Breast epithelium (tissue), 4 donors: ENCODE data around the gene GRIK3. TPM values are rescaled to one million over a fixed set of nuclear protein-coding genes. Genes with fewer than 3 reads are reported as not detected.
"Not testable (repeated sequence)": the region's sequence is repeated elsewhere in the genome, so short reads cannot be mapped to it uniquely, and the experiment has no call there.

ENCODE experiments used
- DNase-seq, 2 donors: peaks; one replicate each; pipeline ENCODE4 v3.0.0-alpha.2; 2019; ENCODE audit warnings: low spot score in 2 of 2
- H3K27ac ChIP-seq, 2 donors: fragments of 200-600 bp; sonication (generic) in 1 of 2; one replicate each; pipeline ENCODE4 v1.5.1; 2016 to 2019; ENCODE audit warnings: mild to moderate bottlenecking in 1 of 2
- H3K27me3 ChIP-seq, 2 donors: fragments of 200-600 bp; sonication (generic) in 1 of 2; one replicate each; pipeline versions ENCODE4 v1.5.1 to v1.6.0; 2017 to 2019; ENCODE audit warnings: control low read depth in 1 of 2, mild to moderate bottlenecking in 1 of 2
- H3K36me3 ChIP-seq: fragments of 200-600 bp; one replicate; pipeline ENCODE4 v1.5.1; 2019
- H3K4me1 ChIP-seq, 2 donors: fragments of 200-600 bp; sonication (generic); one replicate each; pipeline ENCODE4 v1.5.1; 2016 to 2019; ENCODE audit warnings: control low read depth in 1 of 2
- H3K4me3 ChIP-seq, 3 donors: fragments of 200-600 bp; sonication (generic); 1 replicate in 2 of 3; 2 replicates in 1 of 3; pipeline ENCODE4 v1.5.1; 2016 to 2019; ENCODE audit warnings: mild to moderate bottlenecking in 3 of 3, moderate library complexity in 2 of 3
- H3K9me3 ChIP-seq, 2 donors: fragments of 200-600 bp; sonication (generic) in 1 of 2; one replicate each; pipeline ENCODE4 v1.5.1; 2016 to 2019; ENCODE audit warnings: control low read depth in 1 of 2
- POLR2A ChIP-seq: fragments of 450-650 bp; IDR thresholded peaks from one replicate; pipeline ENCODE4 v1.6.1; 2016; ENCODE audit warnings: antibody characterized with exemption, mild to moderate bottlenecking, moderate library complexity
- POLR2AphosphoS5 ChIP-seq, 3 donors: sonication (generic); formaldehyde crosslinking; IDR thresholded peaks; one replicate each; pipeline ENCODE4 v1.6.1; 2017; ENCODE audit warnings: antibody characterized with exemption in 3 of 3
- intact Hi-C: fragments of 100-400 bp; cut with DNase I; formaldehyde crosslinking; loops from one replicate; pipeline ENCODE4 v1.15.1; 2023; ENCODE audit warnings: low total_unique reads
- total RNA-seq, 3 donors: library from RNA; depleted of rRNA; stranded (reverse); fragments of >200 nt; gene quantifications; one replicate each; pipeline ENCODE4 v1.1.0, GENCODE V29; 2016
- TF ChIP-seq, protein P1 (sequence below), 3 donors: fragments of 450-650 bp; IDR thresholded peaks; one replicate each; pipeline ENCODE4 v1.5.1; 2016 to 2017; ENCODE audit warnings: antibody characterized with exemption in 3 of 3, mild to moderate bottlenecking in 3 of 3, moderate library complexity in 3 of 3

Gene GRIK3
- total RNA-seq, 3 donors from 2014 or later, result under 0.01 to 10.0 (median 4.6) TPM

DNA sequence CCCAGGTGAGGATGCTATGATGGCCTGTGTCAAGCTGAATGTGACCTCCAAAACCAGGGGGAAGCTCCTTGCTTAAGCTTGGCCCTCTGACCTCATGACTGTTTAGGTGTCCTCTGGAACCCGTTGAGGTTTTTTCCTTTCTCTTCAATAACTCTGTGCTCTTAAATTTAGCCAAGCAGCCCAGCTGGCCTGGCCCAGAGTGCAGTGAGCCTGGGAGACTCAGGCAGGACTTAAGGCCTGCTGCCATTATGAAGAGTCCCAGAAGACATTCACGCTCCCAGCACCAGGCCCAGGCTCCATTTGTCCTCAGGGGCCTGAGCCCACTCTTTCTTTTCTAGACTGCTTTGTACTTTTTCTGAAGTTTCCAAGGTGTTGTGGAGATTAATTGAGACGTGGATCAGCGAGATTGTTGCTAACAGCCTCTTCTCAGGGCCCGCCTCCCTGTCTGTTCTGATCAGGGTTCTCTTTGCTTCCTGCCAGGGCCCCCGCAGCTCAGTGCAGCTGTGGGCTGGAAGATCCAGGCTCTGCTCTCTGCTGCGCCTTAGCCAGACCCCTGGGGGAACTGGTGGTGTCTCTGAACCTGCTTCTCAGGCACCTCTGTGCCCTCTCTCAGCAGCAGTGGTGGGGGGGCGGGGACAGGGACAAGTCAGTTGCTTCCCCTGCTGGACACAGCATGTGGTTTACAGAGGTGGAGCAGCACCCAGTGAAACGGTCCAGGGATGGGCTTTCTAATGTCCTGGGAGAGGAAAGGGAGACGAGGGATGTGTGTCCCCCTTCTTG lies 124.2 kb downstream of the GRIK3 start:
- intact Hi-C loops, result no loop called here
- DNase-seq, result no peak

DNA sequence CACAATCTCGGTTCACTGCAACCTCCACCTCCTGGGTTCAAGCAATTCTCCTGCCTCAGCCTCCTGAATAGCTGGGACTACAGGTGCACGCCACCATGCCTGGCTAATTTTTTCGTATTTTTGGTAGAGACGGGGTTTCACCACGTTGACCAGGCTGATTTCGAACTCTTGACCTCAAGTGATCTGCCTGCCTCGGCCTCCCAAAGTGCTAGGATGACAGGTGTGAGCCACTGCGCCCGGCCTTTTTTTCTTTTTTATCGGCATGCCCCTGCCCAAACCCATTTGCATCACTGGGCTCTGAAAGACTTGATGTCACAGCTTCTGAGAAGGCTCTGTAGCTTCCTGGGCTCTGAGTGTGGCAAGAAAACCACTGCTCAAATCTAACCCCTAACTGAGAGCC lies 125.0 kb downstream of the GRIK3 start:
- H3K9me3 ChIP-seq, DNase-seq, H3K27ac ChIP-seq, H3K36me3 ChIP-seq, H3K4me3 ChIP-seq, H3K4me1 ChIP-seq, intact Hi-C loops, H3K27me3 ChIP-seq: not testable (repeated sequence)

More for the DNA sequence above, 124.2 kb downstream of the GRIK3 start:
- Histone ChIP-seq H3K4me3 (no peak overlapping the region), H3K36me3 (no peaks in the 10 kb centered on the region), H3K27me3 (no peaks in the 10 kb centered on the region), H3K27ac (no peak overlapping the region), H3K9me3 (no peaks in the 10 kb centered on the region), H3K4me1 (no peaks in the 10 kb centered on the region)
- no peak for TF ChIP-seq POLR2A
- TF ChIP-seq POLR2AphosphoS5 (IDR thresholded peaks at IDR 0.05), result no peak
- TF ChIP-seq, protein P1, sequence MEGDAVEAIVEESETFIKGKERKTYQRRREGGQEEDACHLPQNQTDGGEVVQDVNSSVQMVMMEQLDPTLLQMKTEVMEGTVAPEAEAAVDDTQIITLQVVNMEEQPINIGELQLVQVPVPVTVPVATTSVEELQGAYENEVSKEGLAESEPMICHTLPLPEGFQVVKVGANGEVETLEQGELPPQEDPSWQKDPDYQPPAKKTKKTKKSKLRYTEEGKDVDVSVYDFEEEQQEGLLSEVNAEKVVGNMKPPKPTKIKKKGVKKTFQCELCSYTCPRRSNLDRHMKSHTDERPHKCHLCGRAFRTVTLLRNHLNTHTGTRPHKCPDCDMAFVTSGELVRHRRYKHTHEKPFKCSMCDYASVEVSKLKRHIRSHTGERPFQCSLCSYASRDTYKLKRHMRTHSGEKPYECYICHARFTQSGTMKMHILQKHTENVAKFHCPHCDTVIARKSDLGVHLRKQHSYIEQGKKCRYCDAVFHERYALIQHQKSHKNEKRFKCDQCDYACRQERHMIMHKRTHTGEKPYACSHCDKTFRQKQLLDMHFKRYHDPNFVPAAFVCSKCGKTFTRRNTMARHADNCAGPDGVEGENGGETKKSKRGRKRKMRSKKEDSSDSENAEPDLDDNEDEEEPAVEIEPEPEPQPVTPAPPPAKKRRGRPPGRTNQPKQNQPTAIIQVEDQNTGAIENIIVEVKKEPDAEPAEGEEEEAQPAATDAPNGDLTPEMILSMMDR (IDR thresholded peaks at IDR 0.05), result no peak

DNA sequence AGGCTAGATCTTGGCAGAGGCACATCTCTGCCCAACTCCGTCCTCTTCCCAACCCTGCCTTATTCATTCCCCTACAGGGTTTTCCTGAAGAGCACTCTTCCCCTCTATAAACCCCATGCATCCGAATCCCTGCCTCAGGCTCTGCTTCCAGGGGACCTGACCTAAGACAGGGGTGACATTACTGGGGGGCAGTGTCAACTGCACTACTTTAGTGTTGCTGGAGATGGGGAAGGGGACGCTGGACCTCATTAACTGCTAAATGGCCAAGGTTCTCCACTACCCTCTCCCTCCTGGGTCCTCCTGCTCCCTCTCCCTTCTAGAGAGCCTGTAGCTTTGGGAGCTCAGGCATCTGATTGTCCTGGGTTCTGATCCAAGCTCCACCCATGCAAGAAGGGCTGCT lies 126.2 kb downstream of the GRIK3 start:
- no peaks in the 10 kb centered on the region for H3K9me3 ChIP-seq
- H3K27me3 ChIP-seq, result no peaks in the 10 kb centered on the region
- no peaks in the 10 kb centered on the region for H3K36me3 ChIP-seq
- no peak for DNase-seq
- no peaks in the 10 kb centered on the region for H3K4me1 ChIP-seq
- TF ChIP-seq POLR2AphosphoS5 (IDR thresholded peaks at IDR 0.05) (no peak), POLR2A (no peak)
- TF ChIP-seq, protein P1 (IDR thresholded peaks at IDR 0.05), result no peak
- no peak overlapping the region for H3K4me3 ChIP-seq
- no peak overlapping the region for H3K27ac ChIP-seq
- intact Hi-C loops, result no loop called here

DNA sequence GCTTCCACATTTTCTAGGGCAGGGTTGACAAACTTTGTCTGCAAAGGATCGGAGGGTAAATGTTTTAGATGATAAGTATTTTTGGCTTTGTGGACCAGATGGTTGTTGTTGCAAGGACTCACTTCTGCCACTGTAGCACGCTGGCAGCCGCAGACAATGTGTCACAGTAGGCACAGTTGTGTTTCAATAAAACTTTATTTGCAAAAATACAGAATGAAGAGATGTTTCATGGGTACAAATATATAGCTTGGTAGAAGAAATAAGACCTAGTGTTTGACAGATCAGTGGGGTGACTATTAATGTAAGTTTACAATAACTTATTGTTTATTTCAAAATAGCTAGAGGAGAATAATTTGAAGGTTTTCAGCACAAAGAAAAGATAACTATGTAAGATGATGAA lies 127.8 kb downstream of the GRIK3 start:
- Histone ChIP-seq H3K4me1 (no peaks in the 10 kb centered on the region), H3K27ac (no peak overlapping the region), H3K9me3 (peaks cover 0 to 2% of the 10 kb centered on the region in 2 donors), H3K4me3 (no peak overlapping the region), H3K27me3 (no peaks in the 10 kb centered on the region), H3K36me3 (no peaks in the 10 kb centered on the region)
- TF ChIP-seq, protein P1 (IDR thresholded peaks at IDR 0.05), result no peak
- no peak for TF ChIP-seq POLR2AphosphoS5 (IDR thresholded peaks at IDR 0.05)
- TF ChIP-seq POLR2A, result no peak
- DNase-seq, result no peak
- intact Hi-C loops, result no loop called here

DNA sequence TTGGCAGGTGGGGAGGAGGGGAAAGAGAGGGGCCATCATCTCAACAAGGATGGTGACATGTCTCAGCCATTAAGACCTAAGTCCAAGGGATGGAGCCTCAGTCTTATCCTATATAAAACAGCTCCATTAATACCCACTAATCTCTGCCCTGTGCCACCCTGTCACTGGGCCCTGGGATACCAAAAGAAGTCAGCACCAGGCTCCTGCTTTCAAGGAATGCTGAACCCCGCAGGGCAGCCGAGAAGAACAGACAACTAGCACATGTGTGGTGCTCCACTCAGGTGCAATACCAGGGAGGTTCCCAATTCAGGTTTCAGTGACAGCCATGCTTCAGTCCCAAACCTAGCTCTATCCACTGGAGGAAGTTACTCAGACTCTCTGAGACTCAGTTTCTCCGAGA lies 128.4 kb downstream of the GRIK3 start:
- Histone ChIP-seq H3K4me1 (no peaks in the 10 kb centered on the region), H3K36me3 (no peaks in the 10 kb centered on the region), H3K9me3 (peaks cover 0 to 5% of the 10 kb centered on the region in 2 donors), H3K27me3 (no peaks in the 10 kb centered on the region), H3K4me3 (no peak overlapping the region), H3K27ac (no peak overlapping the region)
- intact Hi-C loops, result no loop called here
- TF ChIP-seq POLR2A (no peak), POLR2AphosphoS5 (IDR thresholded peaks at IDR 0.05) (no peak)
- TF ChIP-seq, protein P1 (IDR thresholded peaks at IDR 0.05), result no peak
- no peak for DNase-seq
